BE2C (cell line): Measurements from ENCODE around the gene RHOU.

Experiments
- DNase-seq: peaks from one replicate; pipeline ENCODE4 v3.0.0-alpha.2; 2020
- H3K27me3 ChIP-seq: fragments of 250-450 bp; sonication (Bioruptor Pico); 2 replicates; pipeline ENCODE4 v1.5.1; 2020; ENCODE audit warnings: mild to moderate bottlenecking
- H3K36me3 ChIP-seq: fragments of 250-450 bp; sonication (Bioruptor Pico); 2 replicates; pipeline ENCODE4 v1.5.1; 2020; ENCODE audit warnings: mild to moderate bottlenecking
- H3K4me1 ChIP-seq: fragments of 250-450 bp; sonication (Bioruptor Pico); 2 replicates; pipeline ENCODE4 v1.5.1; 2020
- H3K4me3 ChIP-seq: 2 replicates; pipeline ENCODE4 v1.5.1; 2011; ENCODE audit warnings: low read depth, low read length
- H3K9me3 ChIP-seq: fragments of 250-450 bp; sonication (Bioruptor Pico); 2 replicates; pipeline ENCODE4 v1.5.1; 2020
- TF ChIP-seq, protein P1 (sequence below): IDR thresholded peaks from 2 replicates; pipeline ENCODE4 v1.5.1; 2012; ENCODE audit warnings: mild to moderate bottlenecking, low read depth, low read length

Gene RHOU

DNA sequence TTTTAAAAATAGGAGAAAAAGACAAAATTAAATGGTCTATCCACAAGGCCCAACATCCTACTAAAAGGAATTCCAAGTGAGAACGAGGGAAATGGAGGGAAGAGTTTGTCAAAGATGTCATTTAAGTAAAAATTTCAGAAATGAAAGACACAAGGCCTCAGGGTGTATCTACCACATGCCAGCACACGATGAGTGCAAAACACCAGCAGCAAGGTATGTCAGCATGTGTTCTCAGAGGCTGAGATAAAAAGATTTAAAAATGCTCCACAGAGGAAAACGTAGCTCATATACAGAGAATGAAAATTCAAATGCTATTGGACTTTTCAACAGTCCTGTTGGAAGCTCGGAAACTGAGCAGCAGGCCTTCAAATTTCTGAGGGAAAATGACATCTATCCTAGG lies 42.0 kb downstream of the RHOU start:
- DNase-seq = no peak
- no peaks in the 10 kb centered on the region for H3K9me3 ChIP-seq

DNA sequence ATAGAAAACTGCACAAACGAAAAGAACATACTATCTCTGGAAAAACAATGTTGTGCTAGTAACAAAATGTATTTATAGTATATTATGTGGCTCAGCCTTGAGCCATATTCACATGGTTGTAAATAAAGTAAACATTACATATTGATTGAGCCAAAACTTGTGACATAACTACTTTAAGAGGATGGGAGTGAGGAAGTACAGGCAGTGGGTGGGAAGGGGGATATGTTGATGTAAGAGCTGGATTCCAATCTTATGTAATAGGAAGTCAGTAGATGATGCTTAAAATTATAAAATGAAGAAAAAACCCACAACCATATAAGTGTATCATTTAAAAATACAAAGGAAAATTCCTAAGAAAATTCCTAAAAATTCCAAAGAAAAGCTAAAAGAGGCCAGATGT lies 42.7 kb downstream of the RHOU start:
- Histone ChIP-seq H3K4me1 (peaks cover 19% of the 10 kb centered on the region), H3K36me3 (no peaks in the 10 kb centered on the region), H3K9me3 (no peaks in the 10 kb centered on the region; the same call in 1 of the 2 replicates), H3K27me3 (no peaks in the 10 kb centered on the region), H3K4me3 (no peak overlapping the region)
- DNase-seq = no peak
- TF ChIP-seq, protein P1, sequence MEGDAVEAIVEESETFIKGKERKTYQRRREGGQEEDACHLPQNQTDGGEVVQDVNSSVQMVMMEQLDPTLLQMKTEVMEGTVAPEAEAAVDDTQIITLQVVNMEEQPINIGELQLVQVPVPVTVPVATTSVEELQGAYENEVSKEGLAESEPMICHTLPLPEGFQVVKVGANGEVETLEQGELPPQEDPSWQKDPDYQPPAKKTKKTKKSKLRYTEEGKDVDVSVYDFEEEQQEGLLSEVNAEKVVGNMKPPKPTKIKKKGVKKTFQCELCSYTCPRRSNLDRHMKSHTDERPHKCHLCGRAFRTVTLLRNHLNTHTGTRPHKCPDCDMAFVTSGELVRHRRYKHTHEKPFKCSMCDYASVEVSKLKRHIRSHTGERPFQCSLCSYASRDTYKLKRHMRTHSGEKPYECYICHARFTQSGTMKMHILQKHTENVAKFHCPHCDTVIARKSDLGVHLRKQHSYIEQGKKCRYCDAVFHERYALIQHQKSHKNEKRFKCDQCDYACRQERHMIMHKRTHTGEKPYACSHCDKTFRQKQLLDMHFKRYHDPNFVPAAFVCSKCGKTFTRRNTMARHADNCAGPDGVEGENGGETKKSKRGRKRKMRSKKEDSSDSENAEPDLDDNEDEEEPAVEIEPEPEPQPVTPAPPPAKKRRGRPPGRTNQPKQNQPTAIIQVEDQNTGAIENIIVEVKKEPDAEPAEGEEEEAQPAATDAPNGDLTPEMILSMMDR = no peak

More for the DNA sequence above, 42.0 kb downstream of the RHOU start:
- no peaks in the 10 kb centered on the region for H3K27me3 ChIP-seq
- H3K4me3 ChIP-seq = no peak overlapping the region
- H3K4me1 ChIP-seq = peaks cover 13% of the 10 kb centered on the region
- TF ChIP-seq, protein P1 = no peak
- no peaks in the 10 kb centered on the region for H3K36me3 ChIP-seq

DNA sequence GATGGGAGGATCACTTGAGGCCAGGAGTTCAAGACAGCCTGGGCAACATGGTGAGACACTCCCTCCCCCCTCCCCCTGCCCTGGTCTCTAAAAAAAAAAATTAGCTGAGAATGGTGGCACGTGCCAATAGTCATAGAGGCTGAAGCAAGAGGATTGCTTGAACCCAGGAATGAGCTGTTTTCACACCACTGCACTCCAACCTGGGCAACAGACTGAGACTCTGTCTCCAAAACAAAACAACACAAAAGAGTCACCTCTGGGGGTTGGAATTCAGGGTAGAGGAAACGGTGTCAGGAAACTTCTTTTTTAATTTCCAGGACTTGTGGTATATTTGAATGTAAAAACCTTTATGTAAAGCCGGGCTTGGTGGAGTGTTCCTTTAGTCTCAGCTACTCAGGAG lies 43.2 kb downstream of the RHOU start:
- no peaks in the 10 kb centered on the region for H3K27me3 ChIP-seq
- H3K4me1 ChIP-seq = peaks cover 19% of the 10 kb centered on the region
- no peaks in the 10 kb centered on the region for H3K36me3 ChIP-seq
- TF ChIP-seq, protein P1 = no peak
- no peaks in the 10 kb centered on the region; the same call in 1 of the 2 replicates for H3K9me3 ChIP-seq
- H3K4me3 ChIP-seq = no peak overlapping the region
- DNase-seq = no peak

DNA sequence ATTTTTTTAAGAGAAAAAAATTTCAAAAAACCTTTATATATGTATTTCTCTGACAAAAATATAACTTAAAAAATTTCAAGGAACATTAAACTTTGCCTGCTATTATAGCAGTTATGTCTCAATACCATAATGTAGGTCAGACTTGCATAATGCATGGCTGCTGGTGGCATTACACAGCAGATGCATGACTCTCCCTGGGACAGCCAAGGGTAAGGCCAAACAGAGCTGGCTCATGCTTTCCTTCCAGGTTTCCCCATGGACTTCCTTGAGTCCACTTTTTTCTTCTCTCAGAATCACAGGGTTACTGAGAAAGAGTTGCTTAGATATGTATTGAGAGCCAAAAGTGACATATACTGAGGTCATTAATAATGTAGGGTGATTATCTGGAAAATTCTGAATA lies 43.7 kb downstream of the RHOU start:
- DNase-seq = no peak
- TF ChIP-seq, protein P1 = no peak
- no peaks in the 10 kb centered on the region; the same call in 1 of the 2 replicates for H3K9me3 ChIP-seq
- peaks cover 19% of the 10 kb centered on the region for H3K4me1 ChIP-seq
- no peaks in the 10 kb centered on the region for H3K27me3 ChIP-seq
- no peaks in the 10 kb centered on the region for H3K36me3 ChIP-seq
- no peak overlapping the region for H3K4me3 ChIP-seq

DNA sequence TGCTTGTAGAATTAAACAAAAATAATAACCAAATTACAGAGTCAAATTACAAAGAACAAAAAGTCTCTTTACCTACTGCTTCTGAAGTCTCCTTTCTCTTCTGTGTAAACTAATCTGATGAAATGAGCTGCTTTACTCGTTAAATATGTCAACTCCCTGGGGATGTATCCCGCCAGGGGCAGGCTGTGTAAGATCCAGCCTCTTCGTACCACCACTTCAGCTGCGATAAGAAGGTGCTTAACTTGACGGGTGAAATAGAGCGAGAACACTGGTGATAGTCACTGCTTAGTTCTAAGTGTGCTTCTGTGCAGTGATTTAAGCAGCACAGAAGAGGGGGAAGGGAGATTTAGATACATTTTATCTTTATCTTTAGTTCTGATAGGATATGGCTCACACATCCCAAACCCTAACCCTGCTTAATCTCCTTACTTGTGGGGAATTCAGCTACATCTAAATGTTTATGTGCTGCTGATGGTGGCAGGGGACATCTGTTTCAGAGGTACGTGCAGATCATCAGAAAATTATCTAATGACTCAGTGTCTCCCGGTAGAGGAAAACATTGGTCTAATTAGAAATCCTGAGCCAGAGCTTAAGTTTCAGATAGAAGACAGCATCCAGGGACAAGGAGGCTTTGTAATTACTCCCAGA lies 46.0 kb downstream of the RHOU start:
- H3K4me3 ChIP-seq = peak overlapping the region; percentile 34
- H3K9me3 ChIP-seq = no peaks in the 10 kb centered on the region; the same call in 1 of the 2 replicates
- TF ChIP-seq, protein P1 = no peak
- no peaks in the 10 kb centered on the region for H3K36me3 ChIP-seq
- H3K27me3 ChIP-seq = no peaks in the 10 kb centered on the region
- H3K4me1 ChIP-seq = peaks cover 19% of the 10 kb centered on the region
- peak; percentile 85 for DNase-seq
